Activated CD8-positive, alpha-beta memory T cell treated with anti-CD3 and anti-CD28 coated beads for 36 hours (primary cell): Measurements from ENCODE around the gene ELOVL5. TPM values are rescaled to one million over a fixed set of nuclear protein-coding genes. Genes with fewer than 3 reads are reported as not detected.
"Not testable (repeated sequence)": the region's sequence is repeated elsewhere in the genome, so short reads cannot be mapped to it uniquely, and the experiment has no call there.

Source experiments
- CTCF ChIA-PET: fragments of 350-600 bp; sonication (Branson Sonifier 250); formaldehyde crosslinking; loops from one replicate; lab custom pipeline; 2021; ENCODE audit warnings: antibody characterized with exemption; lab: Charles Lee
- POLR2A ChIA-PET: fragments of 350-600 bp; sonication (Branson Sonifier 250); formaldehyde crosslinking; loops from one replicate; lab custom pipeline; 2021; ENCODE audit warnings: antibody characterized with exemption; lab: Charles Lee
- total RNA-seq, 2 experiments: library from RNA; stranded (reverse); gene quantifications; one replicate each; pipeline ENCODE4 v1.2.3, GENCODE V29; 2021

Gene ELOVL5, protein sequence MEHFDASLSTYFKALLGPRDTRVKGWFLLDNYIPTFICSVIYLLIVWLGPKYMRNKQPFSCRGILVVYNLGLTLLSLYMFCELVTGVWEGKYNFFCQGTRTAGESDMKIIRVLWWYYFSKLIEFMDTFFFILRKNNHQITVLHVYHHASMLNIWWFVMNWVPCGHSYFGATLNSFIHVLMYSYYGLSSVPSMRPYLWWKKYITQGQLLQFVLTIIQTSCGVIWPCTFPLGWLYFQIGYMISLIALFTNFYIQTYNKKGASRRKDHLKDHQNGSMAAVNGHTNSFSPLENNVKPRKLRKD
- 100 to 1,000 TPM; 109 TPM for total RNA-seq

GRCh38 chr6:53348371-53349208, at the start of gene ELOVL5:
Gene ELOVL5 (minus strand): TSS chr6:53348950. CDS start chr6:53295699, 53,251 bp downstream.
- ChIA-PET CTCF (interaction anchor here (1.9 to 2.8 kb wide), 2 partner anchors 11 to 12 kb away, joined by 8 to 12 read pairs; no protein-coding TSS in a partner anchor), POLR2A (interaction anchor here (1.5 to 2.9 kb wide), 3 partner anchors 11 to 13 kb away, joined by 5 to 25 read pairs (median 10); no protein-coding TSS in a partner anchor)

GRCh38 chr6:53397283-53397682, 48.5 kb upstream of the ELOVL5 start:
- CTCF ChIA-PET = no interaction called here
- POLR2A ChIA-PET = no interaction called here

- ChIA-PET CTCF (no interaction called here), POLR2A (no interaction called here)
These were observed 47.2 kb upstream of the ELOVL5 start for GRCh38 chr6:53395986-53396385.

GRCh38 chr6:53394704-53395103, 46.0 kb upstream of the ELOVL5 start:
- ChIA-PET CTCF (no interaction called here), POLR2A (no interaction called here)

DNA sequence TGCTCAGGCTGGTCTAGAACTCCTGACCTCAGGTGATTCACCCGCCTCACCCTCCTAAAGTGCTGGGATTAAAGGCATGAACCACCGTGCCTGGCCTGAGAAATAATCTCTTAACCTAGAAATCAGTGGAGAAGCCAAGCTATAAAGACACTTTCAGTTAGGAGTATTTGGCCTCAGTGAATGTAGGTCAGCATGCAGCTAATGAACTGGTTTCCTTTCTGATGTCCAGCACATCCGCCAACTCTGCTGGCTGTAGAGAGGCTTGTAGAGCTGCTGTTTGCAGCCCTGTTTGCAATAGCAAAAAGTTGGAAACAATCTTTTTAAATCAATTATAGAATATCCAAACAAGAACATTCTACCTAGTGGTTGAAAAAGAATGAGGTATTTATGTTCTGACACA, 42.4 kb upstream of the ELOVL5 start:
- ChIA-PET CTCF (no interaction called here), POLR2A (no interaction called here)

GRCh38 chr6:53390010-53390409, 41.3 kb upstream of the ELOVL5 start:
- POLR2A ChIA-PET = no interaction called here
- CTCF ChIA-PET = no interaction called here

DNA sequence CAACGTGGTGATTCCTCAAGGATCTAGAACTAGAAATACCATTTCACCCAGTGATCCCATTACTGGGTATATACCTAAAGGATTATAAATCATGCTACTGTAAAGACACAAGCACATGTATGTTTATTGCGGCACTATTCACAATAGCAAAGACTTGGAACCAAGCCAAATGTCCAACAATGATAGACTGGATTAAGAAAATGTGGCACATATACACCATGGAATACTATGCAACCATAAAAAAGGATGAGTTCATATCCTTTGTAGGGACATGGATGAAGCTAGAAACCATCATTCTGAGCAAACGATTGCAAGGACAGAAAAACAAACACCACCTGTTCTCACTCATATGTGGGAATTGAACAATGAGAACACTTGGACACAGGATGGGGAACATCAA, 39.9 kb upstream of the ELOVL5 start:
- CTCF ChIA-PET, POLR2A ChIA-PET: not testable (repeated sequence)

GRCh38 chr6:53382421-53382820, 33.7 kb upstream of the ELOVL5 start:
- POLR2A ChIA-PET = no interaction called here
- CTCF ChIA-PET = no interaction called here

- ChIA-PET POLR2A (no interaction called here), CTCF (no interaction called here)
These were observed 29.5 kb upstream of the ELOVL5 start for GRCh38 chr6:53378208-53378607.

DNA sequence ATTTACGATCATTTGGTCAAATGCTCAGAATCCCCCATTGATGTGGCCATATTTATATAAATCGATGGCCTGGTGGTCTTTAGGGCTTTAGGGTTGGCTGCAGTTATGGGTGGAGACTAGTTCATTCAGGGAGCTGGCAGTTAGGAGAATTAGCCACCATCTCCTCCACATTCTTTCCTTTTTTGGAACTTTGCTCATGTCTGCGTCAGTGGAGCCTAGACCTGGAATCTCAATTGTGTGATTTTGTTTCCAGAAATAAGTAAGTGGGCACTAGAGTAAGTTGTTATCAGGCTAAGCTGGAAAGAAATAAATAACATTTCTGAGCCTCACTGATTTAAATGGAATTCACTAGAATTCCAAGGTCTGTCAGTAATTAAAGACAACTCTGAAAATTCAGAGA, 29.0 kb upstream of the ELOVL5 start:
- CTCF ChIA-PET = no interaction called here
- POLR2A ChIA-PET = no interaction called here

GRCh38 chr6:53377289-53377688, 28.5 kb upstream of the ELOVL5 start:
- POLR2A ChIA-PET = no interaction called here
- CTCF ChIA-PET = no interaction called here

DNA sequence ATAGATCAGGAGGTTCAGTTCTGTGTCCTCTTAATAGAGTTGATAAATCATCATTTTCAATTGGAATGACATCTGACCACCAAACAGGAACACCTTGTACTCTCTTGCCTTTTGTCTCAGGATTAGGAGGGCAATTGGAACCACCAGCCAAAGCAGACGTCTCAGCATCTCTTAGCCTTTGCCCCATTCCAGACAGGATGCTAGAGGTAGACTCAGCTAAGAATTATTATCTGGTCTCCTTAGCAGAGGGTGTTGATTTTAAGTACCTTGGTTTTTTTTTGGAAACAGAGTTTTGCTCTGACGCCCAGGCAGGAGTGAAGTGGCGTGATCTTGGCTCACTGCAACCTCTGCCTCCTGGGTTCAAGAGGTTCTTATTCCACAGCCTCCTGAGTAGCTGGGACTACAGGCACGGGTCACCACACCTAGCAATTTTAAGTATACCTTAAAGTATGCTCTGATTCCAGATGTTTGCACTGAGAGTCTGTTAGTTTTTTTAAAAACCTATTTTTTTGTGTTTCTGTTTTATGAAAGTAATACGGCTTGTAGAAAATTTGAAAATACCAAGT, 28.0 kb upstream of the ELOVL5 start:
- CTCF ChIA-PET = no interaction called here

GRCh38 chr6:53375847-53376246, 27.1 kb upstream of the ELOVL5 start:
- POLR2A ChIA-PET = no interaction called here
- CTCF ChIA-PET = no interaction called here

More for the DNA sequence above, 28.0 kb upstream of the ELOVL5 start:
- POLR2A ChIA-PET = no interaction called here

- CTCF ChIA-PET = interaction anchor here (1.0 kb wide), 1 partner anchor 203 kb away, joined by 5 read pairs; no protein-coding TSS in a partner anchor
- POLR2A ChIA-PET = no interaction called here
These were observed 24.9 kb upstream of the ELOVL5 start for GRCh38 chr6:53373638-53374037.

- CTCF ChIA-PET = no interaction called here
- POLR2A ChIA-PET = no interaction called here
These were observed 21.2 kb upstream of the ELOVL5 start for GRCh38 chr6:53369876-53370515.

DNA sequence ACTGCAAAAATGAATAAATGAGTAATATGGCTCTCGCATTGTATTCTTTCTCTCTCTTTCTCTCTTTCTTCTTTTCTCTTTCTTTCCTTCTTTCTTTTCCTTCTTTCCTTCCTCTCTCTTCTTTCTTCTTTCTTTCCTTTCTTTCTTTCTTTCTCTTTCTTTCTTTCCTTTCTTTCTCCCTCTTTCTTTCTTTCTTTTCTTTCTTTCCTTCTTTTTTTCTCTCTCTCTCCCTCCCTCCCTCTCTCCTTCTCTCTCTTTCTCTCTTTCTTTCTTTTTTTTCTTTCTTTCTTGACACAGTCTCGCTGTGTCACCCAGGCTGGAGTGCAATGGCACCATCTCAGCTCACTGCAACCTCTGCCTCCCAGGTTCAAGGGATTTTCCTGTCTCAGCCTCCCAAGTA, 20.3 kb upstream of the ELOVL5 start:
- ChIA-PET CTCF (no interaction called here), POLR2A (no interaction called here)

GRCh38 chr6:53366128-53366641, 17.4 kb upstream of the ELOVL5 start:
- CTCF ChIA-PET = no interaction called here

DNA sequence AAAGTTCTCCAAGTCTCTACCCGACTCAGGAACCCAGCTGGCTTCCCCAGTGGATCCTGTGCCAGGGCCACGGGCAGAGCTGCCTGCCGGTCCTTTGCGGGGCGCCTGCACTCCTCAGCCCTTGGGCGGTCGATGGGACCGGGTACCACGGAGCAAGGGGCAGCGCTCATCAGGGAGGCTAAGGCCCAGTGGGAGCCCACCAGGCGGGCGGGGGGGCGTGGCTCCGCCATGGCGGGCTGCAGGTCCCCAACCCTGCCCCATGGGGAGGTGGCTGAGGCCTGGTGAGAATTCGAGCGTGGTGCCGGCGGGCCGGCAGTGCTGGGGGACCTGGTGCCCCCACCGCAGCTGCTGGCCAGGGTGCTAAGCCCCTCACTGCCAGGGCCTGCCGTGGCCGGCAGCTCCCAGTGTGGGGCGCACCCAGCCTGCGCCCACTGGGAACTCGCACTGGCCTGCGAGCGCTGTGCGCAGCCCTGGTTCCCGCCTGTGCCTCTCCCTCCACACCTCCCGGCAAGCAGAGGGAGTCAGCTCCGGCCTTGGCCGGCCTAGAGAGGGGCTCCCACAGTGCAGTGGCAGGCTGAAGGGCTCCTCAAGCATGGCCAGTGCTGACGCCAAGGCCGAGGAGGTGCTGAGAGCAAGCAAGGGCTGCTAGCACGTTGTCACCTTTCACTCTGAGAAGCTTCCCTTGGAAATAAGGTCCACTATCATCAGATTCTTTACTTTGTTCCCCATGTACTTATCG, 14.8 kb upstream of the ELOVL5 start:
- POLR2A ChIA-PET = no interaction called here
- CTCF ChIA-PET = no interaction called here

More at GRCh38 chr6:53366128-53366641, 17.4 kb upstream of the ELOVL5 start:
- POLR2A ChIA-PET = no interaction called here

- ChIA-PET CTCF (no interaction called here), POLR2A (interaction anchor here (1.0 kb wide), 1 partner anchor 13 kb away, joined by 5 read pairs; the partner anchor contains the start of gene ELOVL5)
These were observed 12.8 kb upstream of the ELOVL5 start for GRCh38 chr6:53361549-53362031.
